ENCODE data around the gene FBLN2.

DNA sequence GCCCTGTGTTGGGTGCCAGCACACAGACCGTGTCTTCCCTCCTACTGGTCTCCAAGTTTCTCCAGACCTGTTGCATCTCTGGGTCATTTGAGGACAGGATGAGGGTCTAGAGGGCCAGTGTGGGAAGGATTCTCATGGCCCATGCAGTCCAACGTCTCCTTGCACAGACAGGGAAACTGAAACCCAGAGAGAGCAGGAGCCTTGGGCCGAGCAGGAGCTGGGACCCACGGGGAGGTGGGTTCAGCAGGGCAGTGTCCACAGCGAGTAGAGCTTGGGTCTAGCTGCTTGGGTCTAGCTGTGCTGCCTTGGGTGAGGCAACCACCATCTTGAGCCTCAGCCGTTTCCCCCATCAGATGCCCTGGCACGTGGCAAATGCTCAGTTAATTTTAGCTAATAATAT, 36.5 kb upstream of the FBLN2 start:
- TF ChIP-seq ZNF384 (IDR thresholded peaks at IDR 0.05; ENCODE audit: borderline replicate concordance, low read depth, low read length) = no peak
- TF ChIP-seq, protein P1, sequence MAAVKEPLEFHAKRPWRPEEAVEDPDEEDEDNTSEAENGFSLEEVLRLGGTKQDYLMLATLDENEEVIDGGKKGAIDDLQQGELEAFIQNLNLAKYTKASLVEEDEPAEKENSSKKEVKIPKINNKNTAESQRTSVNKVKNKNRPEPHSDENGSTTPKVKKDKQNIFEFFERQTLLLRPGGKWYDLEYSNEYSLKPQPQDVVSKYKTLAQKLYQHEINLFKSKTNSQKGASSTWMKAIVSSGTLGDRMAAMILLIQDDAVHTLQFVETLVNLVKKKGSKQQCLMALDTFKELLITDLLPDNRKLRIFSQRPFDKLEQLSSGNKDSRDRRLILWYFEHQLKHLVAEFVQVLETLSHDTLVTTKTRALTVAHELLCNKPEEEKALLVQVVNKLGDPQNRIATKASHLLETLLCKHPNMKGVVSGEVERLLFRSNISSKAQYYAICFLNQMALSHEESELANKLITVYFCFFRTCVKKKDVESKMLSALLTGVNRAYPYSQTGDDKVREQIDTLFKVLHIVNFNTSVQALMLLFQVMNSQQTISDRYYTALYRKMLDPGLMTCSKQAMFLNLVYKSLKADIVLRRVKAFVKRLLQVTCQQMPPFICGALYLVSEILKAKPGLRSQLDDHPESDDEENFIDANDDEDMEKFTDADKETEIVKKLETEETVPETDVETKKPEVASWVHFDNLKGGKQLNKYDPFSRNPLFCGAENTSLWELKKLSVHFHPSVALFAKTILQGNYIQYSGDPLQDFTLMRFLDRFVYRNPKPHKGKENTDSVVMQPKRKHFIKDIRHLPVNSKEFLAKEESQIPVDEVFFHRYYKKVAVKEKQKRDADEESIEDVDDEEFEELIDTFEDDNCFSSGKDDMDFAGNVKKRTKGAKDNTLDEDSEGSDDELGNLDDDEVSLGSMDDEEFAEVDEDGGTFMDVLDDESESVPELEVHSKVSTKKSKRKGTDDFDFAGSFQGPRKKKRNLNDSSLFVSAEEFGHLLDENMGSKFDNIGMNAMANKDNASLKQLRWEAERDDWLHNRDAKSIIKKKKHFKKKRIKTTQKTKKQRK (IDR thresholded peaks at IDR 0.05; ENCODE audit: low read depth, low read length) = no peak
- TF ChIP-seq MXI1 (IDR thresholded peaks at IDR 0.05; ENCODE audit: low read depth, low read length) = no peak
- TF ChIP-seq, protein P2, sequence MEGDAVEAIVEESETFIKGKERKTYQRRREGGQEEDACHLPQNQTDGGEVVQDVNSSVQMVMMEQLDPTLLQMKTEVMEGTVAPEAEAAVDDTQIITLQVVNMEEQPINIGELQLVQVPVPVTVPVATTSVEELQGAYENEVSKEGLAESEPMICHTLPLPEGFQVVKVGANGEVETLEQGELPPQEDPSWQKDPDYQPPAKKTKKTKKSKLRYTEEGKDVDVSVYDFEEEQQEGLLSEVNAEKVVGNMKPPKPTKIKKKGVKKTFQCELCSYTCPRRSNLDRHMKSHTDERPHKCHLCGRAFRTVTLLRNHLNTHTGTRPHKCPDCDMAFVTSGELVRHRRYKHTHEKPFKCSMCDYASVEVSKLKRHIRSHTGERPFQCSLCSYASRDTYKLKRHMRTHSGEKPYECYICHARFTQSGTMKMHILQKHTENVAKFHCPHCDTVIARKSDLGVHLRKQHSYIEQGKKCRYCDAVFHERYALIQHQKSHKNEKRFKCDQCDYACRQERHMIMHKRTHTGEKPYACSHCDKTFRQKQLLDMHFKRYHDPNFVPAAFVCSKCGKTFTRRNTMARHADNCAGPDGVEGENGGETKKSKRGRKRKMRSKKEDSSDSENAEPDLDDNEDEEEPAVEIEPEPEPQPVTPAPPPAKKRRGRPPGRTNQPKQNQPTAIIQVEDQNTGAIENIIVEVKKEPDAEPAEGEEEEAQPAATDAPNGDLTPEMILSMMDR (IDR thresholded peaks at IDR 0.05 in 2 of 3, conservative IDR thresholded peaks at IDR 0.05 in 1 of 3; ENCODE audit: control insufficient read depth in 2 of 3, extremely low read depth in 1 of 3, insufficient read depth in 1 of 3, low read depth in 3 of 3, low read length in 3 of 3) = no peak
- TF ChIP-seq POLR2A (IDR thresholded peaks at IDR 0.05; ENCODE audit: low read depth, low read length) = no peak
- no peak for TF ChIP-seq EGR1 (IDR thresholded peaks at IDR 0.05; ENCODE audit: borderline replicate concordance in 1 of 2, low read depth in 2 of 2, low read length in 2 of 2)
- TF ChIP-seq SIX5 (IDR thresholded peaks at IDR 0.05; ENCODE audit: low read depth, low read length, severe bottlenecking) = no peak
- TF ChIP-seq, protein P3, sequence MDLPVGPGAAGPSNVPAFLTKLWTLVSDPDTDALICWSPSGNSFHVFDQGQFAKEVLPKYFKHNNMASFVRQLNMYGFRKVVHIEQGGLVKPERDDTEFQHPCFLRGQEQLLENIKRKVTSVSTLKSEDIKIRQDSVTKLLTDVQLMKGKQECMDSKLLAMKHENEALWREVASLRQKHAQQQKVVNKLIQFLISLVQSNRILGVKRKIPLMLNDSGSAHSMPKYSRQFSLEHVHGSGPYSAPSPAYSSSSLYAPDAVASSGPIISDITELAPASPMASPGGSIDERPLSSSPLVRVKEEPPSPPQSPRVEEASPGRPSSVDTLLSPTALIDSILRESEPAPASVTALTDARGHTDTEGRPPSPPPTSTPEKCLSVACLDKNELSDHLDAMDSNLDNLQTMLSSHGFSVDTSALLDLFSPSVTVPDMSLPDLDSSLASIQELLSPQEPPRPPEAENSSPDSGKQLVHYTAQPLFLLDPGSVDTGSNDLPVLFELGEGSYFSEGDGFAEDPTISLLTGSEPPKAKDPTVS (IDR thresholded peaks at IDR 0.05; ENCODE audit: low read depth, low read length) = no peak
- no peak for TF ChIP-seq REST (IDR thresholded peaks at IDR 0.05; ENCODE audit: low read depth, low read length)
- no peak for TF ChIP-seq FOS (IDR thresholded peaks at IDR 0.05; ENCODE audit: borderline replicate concordance, extremely low read depth, insufficient read length)
- no peak for TF ChIP-seq ZSCAN29 (IDR thresholded peaks at IDR 0.05)
- no peak for TF ChIP-seq MYC (IDR thresholded peaks at IDR 0.05; ENCODE audit: insufficient read depth, insufficient read length, insufficient replicate concordance, low read length, severe bottlenecking)
- TF ChIP-seq RELB (IDR thresholded peaks at IDR 0.05; ENCODE audit: low read depth) = no peak

Data from GM12878 (cell line).